OCI-LY1 (cell line): Measurements from ENCODE around the gene DDI2.

Experiments used
- EZH2 ChIP-seq: fragments of 200-600 bp; sonication (generic), shearing (Covaris generic); IDR thresholded peaks from 2 replicates; pipeline ENCODE4 v1.8.0; 2017; ENCODE audit warnings: borderline replicate concordance, mixed run types, mild to moderate bottlenecking, antibody characterized with exemption, low read length, moderate library complexity, mixed read lengths
- TF ChIP-seq, protein P1 (sequence below): fragments of 200-600 bp; sonication (generic), shearing (Covaris generic); IDR thresholded peaks from 2 replicates; pipeline ENCODE4 v1.5.1; 2017; ENCODE audit warnings: mild to moderate bottlenecking, antibody characterized with exemption, low read length, moderate library complexity, mixed read lengths

- TF ChIP-seq, protein P1, sequence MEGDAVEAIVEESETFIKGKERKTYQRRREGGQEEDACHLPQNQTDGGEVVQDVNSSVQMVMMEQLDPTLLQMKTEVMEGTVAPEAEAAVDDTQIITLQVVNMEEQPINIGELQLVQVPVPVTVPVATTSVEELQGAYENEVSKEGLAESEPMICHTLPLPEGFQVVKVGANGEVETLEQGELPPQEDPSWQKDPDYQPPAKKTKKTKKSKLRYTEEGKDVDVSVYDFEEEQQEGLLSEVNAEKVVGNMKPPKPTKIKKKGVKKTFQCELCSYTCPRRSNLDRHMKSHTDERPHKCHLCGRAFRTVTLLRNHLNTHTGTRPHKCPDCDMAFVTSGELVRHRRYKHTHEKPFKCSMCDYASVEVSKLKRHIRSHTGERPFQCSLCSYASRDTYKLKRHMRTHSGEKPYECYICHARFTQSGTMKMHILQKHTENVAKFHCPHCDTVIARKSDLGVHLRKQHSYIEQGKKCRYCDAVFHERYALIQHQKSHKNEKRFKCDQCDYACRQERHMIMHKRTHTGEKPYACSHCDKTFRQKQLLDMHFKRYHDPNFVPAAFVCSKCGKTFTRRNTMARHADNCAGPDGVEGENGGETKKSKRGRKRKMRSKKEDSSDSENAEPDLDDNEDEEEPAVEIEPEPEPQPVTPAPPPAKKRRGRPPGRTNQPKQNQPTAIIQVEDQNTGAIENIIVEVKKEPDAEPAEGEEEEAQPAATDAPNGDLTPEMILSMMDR = no peak
- TF ChIP-seq EZH2 = no peak
These were observed 46.7 kb downstream of the DDI2 start for GRCh38 chr1:15663925-15664324.
